NCI-H526 treated with DMSO at 0.1 percent for 48 hours (cell line): ENCODE measurements around the gene TBX6.
"Not testable (repeated sequence)": the region's sequence is repeated elsewhere in the genome, so short reads cannot be mapped to it uniquely, and the experiment has no call there.

Source experiments
- DNase-seq: peaks from one replicate; lab custom pipeline; 2025; lab: John Stamatoyannopoulos, UW

TBX6 gene

DNA sequence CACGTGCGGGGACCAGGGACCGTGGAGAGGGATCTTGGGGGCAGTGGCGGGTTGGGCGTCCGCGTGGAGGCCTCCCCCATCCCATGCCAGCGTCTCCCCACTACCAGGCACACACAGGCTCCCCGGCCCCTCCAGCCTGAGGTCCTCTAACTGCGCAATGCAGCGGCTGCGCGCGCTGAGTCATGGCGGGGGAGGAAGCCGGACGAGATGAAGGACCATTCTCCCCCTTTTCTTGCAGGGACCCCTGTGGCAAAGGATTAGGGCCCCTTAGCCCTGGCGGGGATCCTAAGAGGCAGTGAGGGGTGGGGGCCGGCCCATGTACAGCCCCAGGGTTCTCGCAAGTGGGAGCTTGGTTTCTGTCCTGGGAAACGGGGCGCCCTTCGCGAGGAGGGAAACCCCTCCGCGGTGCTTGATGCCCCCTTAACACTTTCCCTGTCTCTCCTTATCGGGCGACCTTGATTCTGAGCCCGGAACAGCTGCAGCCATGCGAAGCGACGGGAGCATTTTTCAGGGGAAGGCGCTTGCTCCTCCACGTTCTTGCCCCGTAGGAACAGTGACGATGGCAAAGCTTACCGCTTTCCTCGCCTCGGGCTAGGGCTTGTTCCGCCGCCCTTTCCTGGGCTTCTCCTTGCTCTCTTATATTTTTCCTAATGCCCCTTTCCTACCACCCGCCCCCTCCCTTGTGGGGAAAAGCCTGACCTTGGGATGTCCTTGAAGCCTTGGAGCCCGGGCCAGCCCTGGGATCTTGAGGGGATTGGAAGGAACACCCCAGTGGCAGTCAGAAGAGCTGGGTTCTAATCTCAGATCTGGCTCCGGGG lies 25.6 kb downstream of the TBX6 start:
- DNase-seq: no peak

DNA sequence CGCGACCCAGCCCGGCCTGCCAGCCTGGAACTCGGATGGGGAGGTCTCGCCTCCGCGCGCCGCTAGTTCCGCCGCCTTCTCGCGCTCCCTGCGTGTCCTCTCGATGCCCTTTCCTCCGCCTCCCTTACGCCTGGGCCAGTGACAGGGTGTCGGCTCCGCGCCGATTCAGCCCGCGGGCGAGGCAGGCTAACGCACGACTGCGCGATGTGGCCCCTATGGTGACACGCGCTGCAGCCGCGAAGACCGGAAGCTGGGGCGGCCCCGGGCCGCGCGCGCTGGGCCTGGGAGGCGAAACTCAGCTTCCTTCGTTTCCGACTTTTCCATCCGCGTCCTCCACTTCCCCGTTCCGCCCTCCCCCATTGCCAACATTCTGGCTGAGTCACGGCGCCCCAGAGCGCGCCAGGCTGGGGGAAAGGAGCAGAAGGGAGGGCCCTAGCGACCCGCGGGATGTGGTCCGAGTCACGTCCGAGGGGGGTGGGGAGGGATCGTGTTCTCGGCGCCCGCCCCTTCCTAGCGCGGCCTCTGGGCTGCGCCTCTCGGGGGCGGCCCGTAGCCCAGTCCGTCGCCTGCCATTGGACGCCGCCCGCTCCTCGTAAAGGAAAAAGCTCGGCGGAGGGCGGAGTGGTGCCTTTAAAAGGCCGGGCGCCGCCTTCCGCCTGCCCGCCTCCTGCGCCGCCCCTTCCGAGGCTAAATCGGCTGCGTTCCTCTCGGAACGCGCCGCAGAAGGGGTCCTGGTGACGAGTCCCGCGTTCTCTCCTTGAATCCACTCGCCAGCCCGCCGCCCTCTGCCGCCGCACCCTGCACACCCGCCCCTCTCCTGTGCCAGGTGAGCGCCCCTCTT lies 26.4 kb downstream of the TBX6 start, which contains the start of gene ALDOA:
TSS of gene ALDOA (plus strand) at position 659 of the 841 bp plus-strand sequence. CDS start 1,138 bp downstream, outside the sequence.
- peak; percentile 94 for DNase-seq

DNA sequence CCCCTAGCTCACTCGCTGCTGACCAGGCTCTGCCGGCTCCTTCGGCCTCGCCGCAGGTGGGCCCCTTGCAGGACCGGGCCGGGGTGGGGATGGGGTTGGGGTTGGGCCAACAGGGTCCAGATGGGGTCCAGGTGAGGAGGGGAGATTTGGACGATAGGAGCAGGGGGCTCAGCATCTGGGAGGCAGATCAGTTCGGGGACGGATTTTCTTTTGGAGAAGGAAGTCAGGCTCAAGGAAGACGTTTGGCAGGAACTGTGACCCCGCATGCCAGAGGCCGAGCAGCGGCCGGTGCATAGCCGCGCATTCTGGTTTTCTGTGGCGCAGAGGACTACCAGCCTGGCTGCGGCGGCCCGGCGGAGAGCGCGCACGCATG lies 27.0 kb downstream of the TBX6 start:
- no peak for DNase-seq

DNA sequence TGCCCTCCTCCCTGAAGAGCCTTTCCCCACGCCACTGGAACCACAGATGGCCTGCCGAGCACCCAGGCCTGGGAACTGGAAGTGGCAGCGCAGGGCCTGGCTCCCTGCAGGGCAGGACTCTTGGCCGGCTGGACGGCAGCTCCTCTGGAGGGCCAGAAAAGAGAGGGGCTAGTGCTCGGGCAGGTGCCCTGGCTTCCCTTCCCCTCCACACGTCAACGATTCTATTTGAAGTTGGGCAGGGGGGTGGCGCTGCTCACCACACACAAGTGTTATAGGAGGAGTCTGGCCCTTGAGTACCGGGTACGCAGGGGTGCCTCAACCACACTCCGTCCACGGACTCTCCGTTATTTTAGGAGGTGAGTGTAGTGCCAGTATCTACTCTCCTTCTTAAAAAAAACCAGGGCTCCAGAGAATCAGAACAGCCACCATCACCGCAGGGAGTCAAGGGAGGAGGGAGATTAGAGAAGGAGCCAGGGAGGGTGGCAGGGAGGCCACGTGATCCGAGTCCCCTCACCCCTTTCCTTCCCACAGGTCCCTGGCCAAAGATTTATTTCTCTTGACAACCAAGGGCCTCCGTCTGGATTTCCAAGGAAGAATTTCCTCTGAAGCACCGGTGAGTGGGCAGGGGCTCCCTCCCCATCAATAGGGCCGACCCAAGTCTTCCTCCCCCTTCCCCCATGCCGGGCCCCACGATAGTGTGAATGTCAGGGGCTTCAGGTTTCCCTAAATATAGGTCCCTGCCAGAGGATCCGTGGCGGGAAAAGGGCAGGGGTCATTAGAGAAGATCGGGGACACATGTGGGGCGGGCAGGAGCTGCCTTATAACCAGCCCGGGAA lies 27.6 kb downstream of the TBX6 start:
- DNase-seq: peak; percentile 42

DNA sequence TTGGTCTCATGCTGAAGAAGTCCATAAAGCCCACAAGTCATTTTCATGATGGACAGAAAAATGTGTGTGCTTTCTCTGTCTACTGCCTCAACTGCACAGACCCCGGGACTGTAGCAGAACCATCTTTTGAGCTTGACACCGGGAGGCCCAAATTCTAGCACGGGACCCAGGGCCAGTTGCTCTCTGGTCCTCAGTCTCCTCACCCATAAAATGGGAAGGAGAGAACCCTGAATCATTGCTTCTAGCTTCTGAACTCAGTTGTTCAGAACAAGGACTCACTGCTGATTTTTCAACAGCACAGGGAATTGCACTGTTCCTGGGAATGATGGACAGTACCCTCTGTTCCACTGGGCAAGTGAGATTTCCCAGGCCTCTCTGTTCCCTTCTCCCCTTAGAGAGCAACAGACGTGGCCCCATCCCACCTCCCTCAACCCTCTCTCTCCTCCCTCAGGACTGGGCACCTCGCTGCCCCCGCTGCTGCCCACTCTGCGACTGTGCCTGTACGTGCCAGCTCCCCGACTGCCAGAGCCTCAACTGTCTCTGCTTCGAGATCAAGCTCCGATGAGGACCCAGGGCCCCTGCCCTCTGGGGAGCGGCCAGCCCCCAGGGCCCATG lies 28.3 kb downstream of the TBX6 start:
- no peak for DNase-seq

DNA sequence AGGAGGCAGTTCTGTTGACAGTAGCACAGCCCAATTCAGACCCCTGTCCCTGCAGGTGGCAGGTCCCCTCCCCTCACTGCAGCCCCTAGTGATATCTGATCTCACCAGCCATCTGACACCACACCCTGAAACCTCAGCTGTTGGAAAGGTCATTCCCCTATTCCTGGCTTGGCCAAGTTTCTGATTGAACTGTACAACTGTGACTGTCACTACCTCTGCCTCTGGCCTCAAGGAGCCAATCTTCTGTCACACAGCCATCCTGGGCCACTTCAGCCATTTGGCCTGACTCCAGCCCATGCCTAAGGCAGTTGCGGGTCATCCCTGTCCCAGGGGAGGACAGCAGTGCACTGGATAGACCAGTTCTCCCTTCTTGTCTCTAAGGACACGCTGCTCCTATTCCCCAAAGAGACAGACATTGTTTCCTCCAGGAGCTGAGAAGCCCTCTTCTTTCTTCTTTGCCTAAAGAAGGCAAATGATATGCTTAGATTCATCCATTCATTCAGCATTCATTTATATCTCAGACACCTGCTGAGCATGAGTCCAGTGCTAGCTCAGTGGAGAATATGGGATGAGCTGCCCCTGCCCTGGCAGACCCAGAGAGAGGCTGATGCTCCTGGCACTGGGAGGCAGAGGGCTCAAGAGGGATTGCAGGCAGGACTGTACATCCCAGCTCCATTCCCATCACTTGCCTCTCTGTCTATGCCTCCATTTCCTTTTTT lies 30.7 kb downstream of the TBX6 start:
- no peak for DNase-seq

DNA sequence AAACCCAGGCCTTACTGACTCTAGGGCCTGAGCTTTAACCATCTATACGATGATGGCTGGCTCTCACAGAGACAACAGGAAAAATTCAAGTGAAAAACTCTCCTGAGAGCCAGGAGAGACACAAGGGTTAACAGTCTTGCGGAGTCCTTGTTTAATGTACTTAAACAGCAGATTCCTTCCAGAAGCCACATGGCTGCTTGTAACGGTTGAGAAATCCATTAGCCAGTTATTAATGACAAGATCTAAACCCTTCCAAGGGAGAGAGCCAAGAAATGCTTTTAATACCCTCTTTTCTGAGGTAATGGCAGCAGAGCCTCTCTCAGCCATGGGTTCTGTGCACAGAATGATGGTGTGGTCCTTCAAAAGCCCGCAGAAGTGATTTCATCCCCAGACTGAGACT lies 31.4 kb downstream of the TBX6 start:
- no peak for DNase-seq

DNA sequence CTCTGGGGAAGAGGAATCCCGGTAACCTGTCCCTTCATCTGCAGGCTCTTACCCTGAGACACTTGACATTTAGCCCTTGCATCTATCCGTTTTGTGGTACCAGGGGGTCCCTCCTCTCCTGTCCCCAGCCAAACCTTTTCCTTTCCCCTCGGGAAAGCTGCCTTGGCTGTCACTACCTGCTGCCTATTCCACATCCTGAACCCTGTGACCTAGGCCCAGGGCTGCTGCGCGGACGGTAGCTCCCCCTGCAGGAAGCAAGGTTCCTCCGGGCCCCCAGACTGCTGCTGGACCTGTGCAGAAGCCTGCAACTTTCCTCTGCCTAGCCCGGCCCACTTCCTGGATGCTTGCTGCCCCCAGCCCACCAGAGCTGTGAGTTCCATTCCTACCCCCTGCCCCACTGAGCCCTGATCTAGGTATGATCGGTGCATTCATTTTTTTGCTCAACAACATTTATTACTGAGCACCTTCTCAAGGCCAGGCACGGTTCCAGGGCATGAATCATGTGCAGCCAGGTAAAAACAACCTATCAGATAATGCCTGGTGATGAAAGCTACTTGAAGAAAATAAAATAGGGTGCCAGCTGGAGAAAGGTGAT lies 36.7 kb downstream of the TBX6 start:
- DNase-seq: peak; percentile 19

DNA sequence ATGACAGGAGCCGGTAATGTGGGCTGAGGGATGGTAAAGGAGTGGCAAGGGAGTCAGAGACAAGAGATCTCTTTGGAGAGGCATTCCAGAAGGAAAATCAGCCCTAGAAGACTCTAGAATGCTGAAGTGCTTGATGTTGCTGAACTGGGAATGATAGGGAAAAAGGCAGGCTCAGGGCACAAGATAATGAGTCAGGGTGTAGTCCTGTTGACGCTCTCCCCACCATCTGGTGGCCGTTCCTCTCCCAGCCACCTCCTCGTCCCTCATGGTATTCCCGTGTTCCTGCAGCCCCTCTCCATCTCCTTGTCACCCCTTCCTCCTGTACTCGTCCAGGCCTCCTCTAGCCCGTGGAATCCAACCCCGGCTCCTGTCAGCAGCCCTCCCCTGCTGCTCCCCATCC lies 37.3 kb downstream of the TBX6 start:
- DNase-seq: no peak

DNA sequence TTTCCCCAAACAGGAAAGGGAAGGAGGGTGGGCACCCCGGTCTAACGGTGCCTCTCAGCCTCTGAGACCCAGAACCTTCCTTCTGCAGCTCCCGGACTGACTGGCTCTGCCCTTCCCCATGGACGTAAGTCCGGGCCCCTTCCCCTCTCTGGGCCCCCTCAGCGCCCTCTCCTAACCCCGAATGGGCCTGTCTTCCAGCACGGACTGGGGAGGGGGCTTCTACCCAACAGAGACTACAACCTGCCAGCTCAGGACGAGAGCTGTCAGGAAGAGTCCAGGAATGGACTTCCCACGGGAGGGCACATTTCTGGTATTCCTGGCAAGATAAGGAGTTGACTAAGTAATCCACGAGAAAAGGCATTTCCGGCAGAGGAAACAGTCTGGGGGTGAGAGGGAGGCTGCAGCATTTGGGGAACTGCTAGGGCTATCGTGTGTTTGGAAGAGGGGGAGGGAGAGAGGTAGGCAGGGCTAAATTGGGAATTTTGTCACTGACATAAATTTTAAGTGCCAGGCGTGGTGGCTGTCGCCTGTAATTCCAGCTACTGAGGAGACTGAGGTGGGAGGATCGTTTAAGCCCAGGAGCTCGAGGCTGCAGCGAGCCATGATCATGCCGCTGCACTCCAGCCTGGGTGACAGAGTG lies 38.2 kb downstream of the TBX6 start:
- no peak for DNase-seq

DNA sequence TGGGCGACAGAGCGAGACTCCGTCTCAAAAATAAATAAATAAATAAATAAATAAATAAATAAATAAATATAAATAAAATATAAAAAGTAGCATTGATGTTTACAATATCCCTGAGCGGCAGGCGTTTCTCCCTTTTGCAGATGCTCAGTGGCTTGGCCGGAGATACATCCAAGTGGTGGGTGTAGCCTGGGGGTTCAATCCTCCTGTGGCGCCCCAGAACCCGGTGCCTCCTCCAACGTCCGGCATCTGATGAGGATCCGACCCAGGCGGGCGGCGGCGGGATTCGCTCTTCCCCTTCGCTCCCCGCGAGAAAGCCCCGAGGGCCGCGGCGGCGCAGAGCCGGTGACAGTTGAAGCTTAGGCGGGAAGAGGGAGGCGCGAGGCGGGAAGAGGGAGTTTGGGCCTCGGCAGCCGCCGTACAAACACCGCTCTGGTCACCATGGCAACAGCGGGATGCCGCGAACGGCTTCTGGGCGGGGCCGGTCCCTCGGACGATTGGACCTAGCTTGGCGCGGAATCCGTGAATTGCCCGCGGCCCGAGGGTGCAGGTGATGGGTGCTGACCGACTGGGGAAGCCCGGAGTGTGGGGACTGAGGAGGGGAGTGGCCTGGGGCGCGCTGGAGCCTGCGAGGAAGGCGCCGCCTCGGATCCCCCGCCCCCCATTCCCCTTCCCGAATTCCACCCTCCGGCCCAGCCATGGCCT lies 38.9 kb downstream of the TBX6 start:
- peak; percentile 83 for DNase-seq

DNA sequence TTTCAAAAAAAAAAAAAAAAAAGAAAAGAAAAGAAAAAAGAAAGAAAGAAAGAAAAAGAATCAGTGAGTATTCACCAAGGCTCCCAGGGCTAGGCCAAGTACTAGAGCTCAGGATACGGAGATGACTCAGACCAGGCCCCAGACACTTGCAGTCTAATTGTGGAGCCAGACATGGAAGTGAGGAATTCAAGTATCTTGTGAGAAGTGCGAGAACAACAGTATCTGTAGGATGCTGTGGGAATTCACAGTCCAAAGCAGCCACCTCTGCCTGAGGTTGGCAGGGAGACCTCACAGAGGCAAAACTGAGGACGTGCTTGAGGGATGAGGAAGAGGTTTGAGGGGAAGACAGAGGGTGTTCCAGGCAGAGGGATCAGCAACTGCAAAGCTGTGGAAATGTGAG lies 40.2 kb downstream of the TBX6 start:
- no peak for DNase-seq

DNA sequence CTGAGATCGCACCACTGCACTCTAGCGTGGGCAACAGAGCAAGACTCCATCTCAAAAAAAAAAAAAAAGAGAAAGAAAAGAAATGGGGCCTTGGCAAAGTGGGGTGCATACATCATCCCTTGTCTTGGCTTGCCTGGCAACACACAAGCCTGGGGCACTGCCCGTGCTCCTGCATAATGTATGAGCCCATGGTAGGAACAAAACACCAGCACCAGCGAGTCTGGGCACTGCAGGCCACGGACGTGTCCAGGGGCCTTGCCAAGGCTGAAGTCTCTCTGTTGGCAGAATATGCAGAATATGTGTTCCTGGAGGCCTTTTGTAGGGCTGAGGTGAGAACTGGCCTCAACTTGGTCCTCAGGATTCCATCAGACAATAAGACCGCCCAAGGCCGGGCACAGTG lies 41.9 kb downstream of the TBX6 start:
- DNase-seq: no peak

DNA sequence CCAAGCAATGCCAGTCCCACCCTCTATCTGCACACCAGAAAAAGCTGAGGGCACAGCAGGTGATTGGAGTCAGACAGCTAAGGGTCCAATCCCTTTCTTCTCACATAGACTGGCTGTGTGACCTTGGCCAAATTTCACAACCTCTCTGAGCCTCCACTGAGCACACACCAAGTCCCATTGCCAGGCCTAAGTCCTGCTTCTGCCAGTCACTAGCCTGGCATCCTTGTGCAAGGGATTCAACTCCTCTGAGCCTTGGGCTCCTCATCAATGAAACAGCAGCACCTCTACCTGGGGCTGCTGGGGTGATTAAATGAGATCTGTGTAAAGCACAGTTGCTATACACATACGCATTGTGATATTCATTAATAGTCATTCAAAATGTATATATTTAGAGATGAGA lies 45.1 kb downstream of the TBX6 start:
- no peak for DNase-seq

DNA sequence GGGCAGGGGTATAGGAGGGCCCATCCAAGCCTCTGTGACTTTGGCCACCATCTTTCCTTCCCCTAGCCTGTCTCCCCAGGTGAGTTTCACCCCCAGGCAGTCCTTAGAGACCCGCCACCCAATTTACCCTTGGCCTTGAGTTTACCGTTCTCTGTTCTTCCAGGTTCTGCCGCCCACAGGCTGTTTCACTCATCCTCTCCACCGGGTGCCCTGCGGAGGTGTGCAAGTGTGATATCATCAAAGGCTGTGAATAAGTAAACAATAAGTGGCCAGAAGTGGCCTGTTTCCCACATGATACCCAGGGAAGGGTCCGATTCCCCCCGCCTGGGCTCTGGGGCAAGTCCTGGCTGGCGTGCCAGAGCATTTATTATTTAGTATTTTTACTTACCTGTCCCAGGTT lies 45.5 kb downstream of the TBX6 start:
- no peak for DNase-seq

DNA sequence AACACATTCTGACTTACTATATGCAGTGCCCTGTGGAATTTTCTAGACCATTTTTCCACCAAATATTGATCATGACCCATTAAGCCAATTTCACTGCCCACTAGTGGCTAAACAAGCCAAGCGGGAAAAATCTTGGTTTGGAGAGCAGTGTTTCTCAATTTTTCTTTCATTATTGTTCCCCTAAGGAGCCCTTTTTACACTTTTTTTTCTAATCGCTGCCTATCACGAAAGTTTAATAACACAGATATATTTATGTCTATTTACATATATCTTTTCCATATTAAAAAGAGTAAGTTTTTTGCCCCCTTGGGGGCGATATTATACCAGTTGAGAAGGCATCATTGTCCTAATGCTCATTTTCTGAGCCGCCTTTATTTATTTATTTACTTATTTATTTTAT lies 49.9 kb downstream of the TBX6 start:
- no peak for DNase-seq

DNA sequence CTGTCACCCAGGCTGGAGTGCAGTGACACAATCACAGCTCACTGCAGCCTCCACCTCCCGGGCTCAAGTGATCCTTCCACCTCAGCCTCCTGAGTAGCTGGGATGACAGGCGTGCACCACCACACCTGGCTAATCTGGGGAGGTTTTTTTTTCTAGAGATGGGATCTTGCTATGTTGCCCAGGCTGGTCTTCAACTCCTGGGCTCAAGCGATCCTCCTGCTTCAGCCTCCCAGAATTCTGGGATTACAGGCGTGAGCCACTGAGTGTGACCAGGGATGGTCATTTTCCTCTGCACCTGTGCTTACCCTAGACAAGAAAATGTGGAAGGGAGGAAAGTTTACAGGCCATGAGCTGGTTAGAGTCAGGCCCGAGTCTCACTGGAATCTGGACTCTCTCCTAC lies 51.0 kb downstream of the TBX6 start:
- DNase-seq: not testable (repeated sequence)

DNA sequence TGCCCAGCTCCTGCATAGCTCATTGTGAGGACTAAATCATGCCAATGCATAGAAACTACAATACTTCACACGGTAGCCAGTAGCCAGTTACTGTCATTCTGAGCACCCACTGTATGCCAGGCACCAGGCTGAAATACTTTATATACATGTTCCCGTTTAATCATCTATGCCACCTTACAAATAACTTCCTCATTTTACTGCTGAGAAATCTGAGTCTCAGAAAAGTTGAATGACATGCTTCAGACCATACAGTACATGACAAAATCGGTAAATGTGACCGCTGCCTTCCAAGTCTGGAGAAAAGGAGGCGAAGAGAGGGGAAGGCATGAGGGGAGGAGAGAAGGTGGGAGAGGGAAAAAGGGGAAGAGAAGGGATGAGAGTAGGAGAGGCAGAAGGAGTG lies 51.5 kb downstream of the TBX6 start:
- DNase-seq: no peak
